Upper lobe of left lung (tissue), 6 donors: ENCODE measurements around the gene GCHFR. TPM values are rescaled to one million over a fixed set of nuclear protein-coding genes. Genes with fewer than 3 reads are reported as not detected.

Experiments
- ATAC-seq, 2 donors: fragments of 200-7000 bp; cut with Tn5 transposase; one replicate each; pipeline ENCODE4 v1.9.1; 2022; ENCODE audit warnings: mild to moderate bottlenecking in 2 of 2, moderate library complexity in 2 of 2; ENCODE audit not compliant: low FRiP score in 2 of 2
- DNase-seq, 2 donors: peaks; one replicate each; pipeline ENCODE4 v3.0.0-alpha.2; 2019 to 2020
- H3K27ac ChIP-seq, 4 donors: fragments of 200-600 bp; sonication (generic); one replicate each; pipeline ENCODE4 v1.5.1; 2016 to 2019
- H3K27me3 ChIP-seq, 4 donors: fragments of 200-600 bp; sonication (generic); one replicate each; pipeline ENCODE4 v1.5.1; 2017 to 2019
- H3K36me3 ChIP-seq, 4 donors: fragments of 200-600 bp; sonication (generic); one replicate each; pipeline ENCODE4 v1.5.1; 2016 to 2019
- H3K4me1 ChIP-seq, 4 donors: fragments of 200-600 bp; sonication (generic); one replicate each; pipeline ENCODE4 v1.5.1; 2018 to 2019
- H3K4me3 ChIP-seq, 4 donors: fragments of 200-600 bp; sonication (generic); one replicate each; pipeline ENCODE4 v1.5.1; 2017 to 2019; ENCODE audit warnings: mild to moderate bottlenecking in 2 of 4, moderate library complexity in 1 of 4
- H3K9me3 ChIP-seq, 4 donors: fragments of 200-600 bp; sonication (generic); one replicate each; pipeline ENCODE4 v1.5.1; 2018 to 2019
- EP300 ChIP-seq, 4 donors: sonication (generic); formaldehyde crosslinking; IDR thresholded peaks; one replicate each; pipeline ENCODE4 v1.5.1; 2017; ENCODE audit warnings: antibody characterized with exemption in 4 of 4, control low read depth in 2 of 4
- POLR2A ChIP-seq, 4 donors: fragments of 450-650 bp; IDR thresholded peaks; one replicate each; pipeline ENCODE4 v1.5.1; 2016 to 2017; ENCODE audit warnings: antibody characterized with exemption in 4 of 4, mild to moderate bottlenecking in 2 of 4
- POLR2AphosphoS5 ChIP-seq, 2 donors: sonication (generic); formaldehyde crosslinking; IDR thresholded peaks; one replicate each; pipeline ENCODE4 v1.5.1; 2017; ENCODE audit warnings: antibody characterized with exemption in 2 of 2
- WGBS, 2 donors: methylation state at CpG; one replicate each; pipeline ENCODE4 v1.1.5; 2017 to 2018; 5-methylcytosine and 5-hydroxymethylcytosine counted together
- total RNA-seq, 6 donors: library from RNA; depleted of rRNA in 4 of 6; stranded (reverse); fragments of >200 nt in 4 of 6; gene quantifications; one replicate each; pipeline versions ENCODE4 v1.1.0 to v1.2.1, GENCODE V29; 2016 to 2021
- TF ChIP-seq, protein P1 (sequence below), 6 experiments: fragments of 450-650 bp in 4 of 6; fragments of 200-600 bp in 2 of 6; sonication (generic) in 2 of 6; IDR thresholded peaks; one replicate each; pipeline ENCODE4 v1.5.1; 2016 to 2019; ENCODE audit warnings: antibody characterized with exemption in 6 of 6
- donor health status: DM: no; HTN: no; CAD: no; lungs with moderate emphysema.
- donor health status: DM: no; HTN: yes; CAD: no; lungs with severe emphysema.

Gene GCHFR
- total RNA-seq, 6 donors from 2014 or later = 84.9 to 206 (median 105) TPM

DNA sequence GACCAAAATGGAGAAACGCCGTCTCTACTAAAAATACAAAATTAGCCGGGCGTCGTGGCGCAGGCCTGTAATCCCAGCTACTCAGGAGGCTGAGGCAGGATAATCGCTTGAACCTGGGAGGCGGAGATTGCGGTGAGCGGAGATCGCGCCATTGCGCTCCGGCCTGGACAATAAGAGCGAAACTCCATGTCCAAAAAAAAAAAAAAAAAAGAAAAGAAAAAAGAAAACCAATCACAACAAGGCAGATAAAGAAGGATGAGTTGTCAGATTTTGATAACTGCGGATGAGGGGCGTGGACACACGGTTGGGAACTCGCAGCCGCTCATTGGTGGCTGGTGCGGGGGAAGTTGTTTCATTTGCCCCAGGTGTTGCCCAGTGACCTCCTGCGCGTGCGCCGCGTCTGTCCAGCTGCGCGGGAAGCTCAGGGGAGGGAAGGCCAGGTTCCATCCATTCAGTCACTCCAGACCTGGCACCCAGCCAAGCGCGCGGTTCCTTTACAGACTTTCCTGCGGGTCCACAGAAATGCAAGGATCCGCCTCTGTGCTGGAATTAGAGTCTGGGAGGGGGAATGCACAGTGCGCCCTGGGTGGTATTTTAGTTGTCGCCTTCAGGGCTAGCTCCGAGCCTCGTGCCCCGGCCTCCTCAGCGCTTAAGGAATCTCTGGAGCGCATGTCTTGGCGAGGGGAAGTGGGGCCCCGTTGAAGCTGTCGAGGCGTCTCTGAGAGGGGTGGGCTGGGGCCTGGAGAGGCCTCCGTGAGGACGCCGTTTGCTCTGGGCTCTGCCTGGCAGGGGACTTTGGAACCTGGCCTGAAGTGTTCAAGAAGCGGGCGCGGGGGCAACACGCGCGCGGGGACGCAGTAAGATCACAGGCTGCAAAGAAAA is 708 bp upstream of the GCHFR start:
- no peaks in the 10 kb centered on the region for H3K27me3 ChIP-seq
- H3K9me3 ChIP-seq = no peaks in the 10 kb centered on the region
- peaks cover 0 to 14% (median 10%) of the 10 kb centered on the region in 4 donors for H3K36me3 ChIP-seq
- ATAC-seq (peak; percentile 2 to 39), DNase-seq (peak; percentile 68 to 91)
- peaks cover 24 to 47% (median 29%) of the 10 kb centered on the region in 4 donors for H3K4me1 ChIP-seq
- peak overlapping the region; percentile 77 to 91 (median 84) for H3K27ac ChIP-seq
- WGBS, 2 donors = 45 to 50% methylated on average over 34 to 35 of the region's 55 CpGs
- TF ChIP-seq, protein P1, sequence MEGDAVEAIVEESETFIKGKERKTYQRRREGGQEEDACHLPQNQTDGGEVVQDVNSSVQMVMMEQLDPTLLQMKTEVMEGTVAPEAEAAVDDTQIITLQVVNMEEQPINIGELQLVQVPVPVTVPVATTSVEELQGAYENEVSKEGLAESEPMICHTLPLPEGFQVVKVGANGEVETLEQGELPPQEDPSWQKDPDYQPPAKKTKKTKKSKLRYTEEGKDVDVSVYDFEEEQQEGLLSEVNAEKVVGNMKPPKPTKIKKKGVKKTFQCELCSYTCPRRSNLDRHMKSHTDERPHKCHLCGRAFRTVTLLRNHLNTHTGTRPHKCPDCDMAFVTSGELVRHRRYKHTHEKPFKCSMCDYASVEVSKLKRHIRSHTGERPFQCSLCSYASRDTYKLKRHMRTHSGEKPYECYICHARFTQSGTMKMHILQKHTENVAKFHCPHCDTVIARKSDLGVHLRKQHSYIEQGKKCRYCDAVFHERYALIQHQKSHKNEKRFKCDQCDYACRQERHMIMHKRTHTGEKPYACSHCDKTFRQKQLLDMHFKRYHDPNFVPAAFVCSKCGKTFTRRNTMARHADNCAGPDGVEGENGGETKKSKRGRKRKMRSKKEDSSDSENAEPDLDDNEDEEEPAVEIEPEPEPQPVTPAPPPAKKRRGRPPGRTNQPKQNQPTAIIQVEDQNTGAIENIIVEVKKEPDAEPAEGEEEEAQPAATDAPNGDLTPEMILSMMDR (IDR thresholded peaks at IDR 0.05) = no peak
- TF ChIP-seq POLR2AphosphoS5 (IDR thresholded peaks at IDR 0.05) = no peak
- H3K4me3 ChIP-seq = peak overlapping the region; percentile 38 to 74 (median 54)

- peaks cover 0 to 22% (median 13%) of the 10 kb centered on the region in 4 donors for H3K36me3 ChIP-seq
- H3K4me3 ChIP-seq = peak overlapping the region; percentile 38 to 74 (median 54)
- WGBS, 2 donors = 20 to 23% methylated on average over 7 to 8 of the region's 8 CpGs
- no peaks in the 10 kb centered on the region for H3K9me3 ChIP-seq
- DNase-seq = no peak
- peak overlapping the region; percentile 77 to 91 (median 84) for H3K27ac ChIP-seq
- H3K27me3 ChIP-seq = no peaks in the 10 kb centered on the region
- peak in 1 of 2 donors; percentile 13 for ATAC-seq
- no peak for TF ChIP-seq EP300 (IDR thresholded peaks at IDR 0.05)
- TF ChIP-seq, protein P1 (IDR thresholded peaks at IDR 0.05) = no peak
- H3K4me1 ChIP-seq = peaks cover 33 to 62% (median 41%) of the 10 kb centered on the region in 4 donors
These were observed 798 bp downstream of the GCHFR start for GRCh38 chr15:40764629-40765103.

DNA sequence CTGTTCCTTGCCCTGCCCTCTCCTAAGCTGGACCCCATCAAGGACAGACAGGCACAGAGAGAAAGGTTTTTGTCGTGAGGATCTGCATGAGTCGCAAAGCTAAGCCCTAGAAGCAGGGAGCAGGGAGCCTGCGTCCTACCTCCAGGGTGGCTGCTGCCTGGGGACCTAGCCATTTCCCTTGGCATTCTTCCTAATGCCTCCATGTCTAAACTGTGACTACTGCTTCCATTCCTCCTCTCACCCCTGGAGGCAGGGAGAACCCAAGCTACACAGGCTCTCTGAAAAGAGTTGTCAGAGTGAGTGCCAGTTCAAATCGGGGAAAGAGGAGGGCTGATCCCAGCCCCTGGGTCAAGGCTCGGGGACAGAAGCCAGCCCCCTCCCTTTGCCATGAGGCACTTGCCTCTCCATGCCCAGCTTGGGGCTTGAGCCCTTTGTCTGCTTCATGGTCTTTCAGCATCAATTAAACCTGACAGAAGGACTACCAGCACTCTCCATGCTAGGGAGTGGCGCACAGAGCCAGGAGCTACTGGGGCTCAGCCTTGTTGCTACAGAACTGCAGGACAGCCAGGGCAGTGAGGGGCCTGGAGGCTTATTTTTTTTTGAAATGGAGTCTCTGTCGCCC is 2.4 kb downstream of the GCHFR start:
- peak overlapping the region in 3 of 4 donors; percentile 84 to 91 (median 85) for H3K27ac ChIP-seq
- no peak overlapping the region for H3K4me3 ChIP-seq
- 57 to 87% methylated on average over 5 to 7 of the region's 7 CpGs for WGBS, 2 donors
- ATAC-seq = no peak
- peaks cover 35 to 77% (median 52%) of the 10 kb centered on the region in 4 donors for H3K4me1 ChIP-seq
- no peak for DNase-seq
- peaks cover 0 to 31% (median 20%) of the 10 kb centered on the region in 4 donors for H3K36me3 ChIP-seq
- TF ChIP-seq, protein P1 (IDR thresholded peaks at IDR 0.05) = no peak
- TF ChIP-seq POLR2A (IDR thresholded peaks at IDR 0.05) (no peak), POLR2AphosphoS5 (IDR thresholded peaks at IDR 0.05) (no peak), EP300 (IDR thresholded peaks at IDR 0.05) (no peak)
- no peaks in the 10 kb centered on the region for H3K9me3 ChIP-seq
- no peaks in the 10 kb centered on the region for H3K27me3 ChIP-seq

DNA sequence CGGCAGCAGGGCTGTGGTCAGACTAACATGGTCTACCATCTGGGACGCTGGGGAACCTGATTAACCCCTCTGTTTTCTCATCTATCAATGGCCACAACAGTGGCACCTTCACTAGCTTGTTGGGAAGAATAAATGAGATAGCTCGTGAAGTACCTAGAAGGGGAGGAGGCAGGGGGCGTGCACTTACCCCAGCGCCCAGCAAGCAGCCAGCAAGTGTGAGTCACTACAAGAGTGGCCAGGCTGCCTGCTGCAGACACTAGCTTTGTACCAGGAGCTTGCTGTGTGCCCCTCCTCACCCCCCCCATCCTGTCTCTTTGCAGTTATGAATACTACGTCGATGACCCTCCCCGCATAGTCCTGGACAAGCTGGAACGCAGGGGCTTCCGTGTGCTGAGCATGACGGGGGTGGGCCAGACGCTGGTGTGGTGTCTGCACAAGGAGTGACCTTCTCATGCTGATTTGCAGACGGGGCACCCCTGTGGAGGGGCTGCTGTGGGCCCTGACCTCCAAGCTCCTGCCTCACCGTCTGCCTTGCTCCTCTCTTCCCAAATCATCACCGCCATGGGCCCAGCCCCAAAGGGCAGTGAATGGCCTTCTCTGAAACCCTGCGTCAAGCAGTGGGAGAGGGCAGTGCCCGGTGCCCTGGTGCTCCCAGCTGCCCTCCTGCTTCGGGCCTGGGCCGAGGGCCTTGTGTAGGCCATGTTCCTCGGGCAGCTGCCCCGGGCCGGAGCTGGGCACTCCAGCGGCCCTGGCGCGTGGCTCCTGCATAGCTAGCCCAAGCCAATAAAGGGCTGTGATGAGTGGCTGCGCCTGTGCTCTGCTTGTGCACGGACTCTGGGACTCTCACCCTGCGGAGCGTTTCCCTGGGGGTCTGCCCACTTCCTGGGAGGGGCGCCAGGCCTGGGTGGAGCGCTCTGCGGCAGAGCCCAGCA is 3.3 kb downstream of the GCHFR start:
- Histone ChIP-seq H3K27me3 (no peaks in the 10 kb centered on the region), H3K4me3 (no peak overlapping the region), H3K36me3 (peaks cover 0 to 39% (median 21%) of the 10 kb centered on the region in 4 donors), H3K27ac (peak overlapping the region in 1 of 4 donors; percentile 32), H3K9me3 (no peaks in the 10 kb centered on the region), H3K4me1 (peaks cover 35 to 77% (median 52%) of the 10 kb centered on the region in 4 donors)
- TF ChIP-seq POLR2AphosphoS5 (IDR thresholded peaks at IDR 0.05) (no peak), POLR2A (IDR thresholded peaks at IDR 0.05) (no peak), EP300 (IDR thresholded peaks at IDR 0.05) (no peak)
- TF ChIP-seq, protein P1 (IDR thresholded peaks at IDR 0.05) = no peak
- ATAC-seq (no peak), DNase-seq (peak in 1 of 2 donors; percentile 76)
- WGBS, 2 donors = 93 to 95% methylated on average over 16 to 32 of the region's 32 CpGs
